GM12801 (cell line): Measurements from ENCODE around the gene CCDC73.

Source experiments
- TF ChIP-seq, protein P1 (sequence below): IDR thresholded peaks from one replicate; pipeline ENCODE4 v1.5.1; 2011; ENCODE audit warnings: control low read depth; ENCODE audit not compliant: insufficient read length; ENCODE audit errors: extremely low read depth

Gene CCDC73

GRCh38 chr11:32597921-32598320, 196.5 kb downstream of the CCDC73 start:
- TF ChIP-seq, protein P1, sequence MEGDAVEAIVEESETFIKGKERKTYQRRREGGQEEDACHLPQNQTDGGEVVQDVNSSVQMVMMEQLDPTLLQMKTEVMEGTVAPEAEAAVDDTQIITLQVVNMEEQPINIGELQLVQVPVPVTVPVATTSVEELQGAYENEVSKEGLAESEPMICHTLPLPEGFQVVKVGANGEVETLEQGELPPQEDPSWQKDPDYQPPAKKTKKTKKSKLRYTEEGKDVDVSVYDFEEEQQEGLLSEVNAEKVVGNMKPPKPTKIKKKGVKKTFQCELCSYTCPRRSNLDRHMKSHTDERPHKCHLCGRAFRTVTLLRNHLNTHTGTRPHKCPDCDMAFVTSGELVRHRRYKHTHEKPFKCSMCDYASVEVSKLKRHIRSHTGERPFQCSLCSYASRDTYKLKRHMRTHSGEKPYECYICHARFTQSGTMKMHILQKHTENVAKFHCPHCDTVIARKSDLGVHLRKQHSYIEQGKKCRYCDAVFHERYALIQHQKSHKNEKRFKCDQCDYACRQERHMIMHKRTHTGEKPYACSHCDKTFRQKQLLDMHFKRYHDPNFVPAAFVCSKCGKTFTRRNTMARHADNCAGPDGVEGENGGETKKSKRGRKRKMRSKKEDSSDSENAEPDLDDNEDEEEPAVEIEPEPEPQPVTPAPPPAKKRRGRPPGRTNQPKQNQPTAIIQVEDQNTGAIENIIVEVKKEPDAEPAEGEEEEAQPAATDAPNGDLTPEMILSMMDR, result no peak

- TF ChIP-seq, protein P1, result no peak
Measured at GRCh38 chr11:32594272-32594671, 200.2 kb downstream of the CCDC73 start.

GRCh38 chr11:32586576-32587190, 207.8 kb downstream of the CCDC73 start:
- TF ChIP-seq, protein P1, result no peak

DNA sequence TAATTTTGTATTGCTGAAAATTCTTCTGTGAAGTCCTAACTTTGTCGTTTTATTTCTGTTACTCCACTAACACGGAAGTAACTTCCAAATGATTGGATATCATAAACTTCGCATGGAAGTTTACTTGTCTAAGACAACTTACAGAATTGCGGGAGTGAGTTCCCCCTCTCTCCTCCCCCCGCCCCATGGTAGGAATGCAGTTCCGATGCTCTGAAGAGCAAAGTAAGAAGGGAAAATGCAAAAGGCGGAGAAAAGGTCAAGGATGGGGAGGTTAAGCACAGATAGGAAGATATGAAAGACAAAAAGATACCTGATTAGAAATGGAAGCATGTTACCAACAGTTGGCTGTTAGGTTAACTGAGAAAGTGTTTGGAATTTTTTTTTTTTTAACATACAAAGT, 209.5 kb downstream of the CCDC73 start:
- TF ChIP-seq, protein P1, result no peak

DNA sequence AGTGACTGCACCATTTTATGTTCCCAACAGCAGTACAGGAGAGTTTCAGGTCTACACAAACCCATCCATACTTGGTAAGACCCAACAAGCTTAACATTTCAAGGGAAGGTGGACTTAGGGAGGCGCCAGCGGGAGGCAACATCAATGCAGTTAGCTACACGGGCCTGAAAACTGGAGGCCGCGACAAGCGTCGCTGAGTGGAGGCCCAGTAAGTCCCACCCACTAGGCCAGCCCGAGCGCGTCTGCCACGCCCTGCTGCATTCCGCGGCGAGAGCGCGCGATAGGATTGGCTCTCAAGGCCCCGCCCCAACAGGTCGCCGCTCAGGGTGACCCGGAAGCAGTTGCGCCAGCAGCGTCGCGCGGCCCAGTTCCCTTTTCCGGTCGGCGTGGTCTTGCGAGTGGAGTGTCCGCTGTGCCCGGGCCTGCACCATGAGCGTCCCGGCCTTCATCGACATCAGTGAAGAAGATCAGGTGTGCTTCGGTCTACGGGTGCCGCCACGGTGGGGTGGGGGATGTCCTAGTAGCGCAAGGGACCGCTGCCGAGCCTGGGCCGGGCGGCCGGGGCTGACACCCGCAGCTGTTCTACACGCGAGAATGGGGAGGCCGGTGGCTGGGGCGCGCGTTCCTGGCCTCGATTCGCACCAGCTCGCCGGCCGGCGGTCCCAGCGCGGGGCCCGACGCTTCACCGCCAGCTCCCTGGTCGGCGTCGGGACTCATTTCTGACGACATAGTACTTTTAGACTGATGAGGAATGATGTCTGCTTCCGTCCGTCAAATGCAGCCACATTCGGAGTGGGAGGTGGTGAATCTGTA, 210.8 kb downstream of the CCDC73 start, which contains the start of gene EIF3M:
TSS of gene EIF3M (plus strand) at position 373 of the 813 bp plus-strand sequence. CDS start at position 430, 57 bp downstream.
- TF ChIP-seq, protein P1, result no peak

DNA sequence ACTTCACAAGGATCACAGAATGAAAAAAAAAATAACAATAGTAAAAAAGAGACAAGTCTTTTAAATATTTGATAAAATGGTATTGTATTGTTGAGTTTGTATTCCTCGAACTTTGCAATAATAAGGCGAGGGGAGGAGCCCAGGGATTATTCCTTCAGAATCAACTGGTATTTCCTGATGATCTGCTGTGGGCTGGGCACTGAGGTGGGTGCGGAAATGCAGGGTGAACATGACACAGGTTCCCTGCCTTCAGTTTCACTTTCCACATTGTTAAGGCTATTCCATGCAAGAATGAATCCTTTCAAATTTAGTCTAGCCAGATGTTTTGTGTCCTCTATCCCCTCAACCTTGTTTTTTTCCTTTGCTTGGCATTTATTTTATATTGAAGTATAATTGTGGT, 212.9 kb downstream of the CCDC73 start:
- TF ChIP-seq, protein P1, result no peak

GRCh38 chr11:32580967-32581366, 213.5 kb downstream of the CCDC73 start:
- TF ChIP-seq, protein P1, result no peak
